HG03175 (cell line): Measurements from ENCODE around the gene HIRIP3.
"Not testable (repeated sequence)": the region's sequence is repeated elsewhere in the genome, so short reads cannot be mapped to it uniquely, and the experiment has no call there.

Experiments
- ATAC-seq: cut with Tn5 transposase; IDR thresholded peaks from one replicate; pipeline ENCODE4 v1.9.1; 2021; ENCODE audit warnings: mild to moderate bottlenecking, moderate library complexity; ENCODE audit not compliant: unreplicated experiment

The HIRIP3 gene

GRCh38 chr16:30017277-30017656 lies 21.9 kb upstream of the HIRIP3 start:
- ATAC-seq: no peak

GRCh38 chr16:30016555-30017276 lies 21.3 kb upstream of the HIRIP3 start:
- ATAC-seq: no peak

GRCh38 chr16:30015450-30015849 lies 20.0 kb upstream of the HIRIP3 start:
- not testable (repeated sequence) for ATAC-seq

GRCh38 chr16:30012598-30012997 lies 17.2 kb upstream of the HIRIP3 start:
- ATAC-seq: not testable (repeated sequence)

- ATAC-seq: no peak
Measured at GRCh38 chr16:30011714-30012504, 16.5 kb upstream of the HIRIP3 start.

- ATAC-seq: no peak
Measured at GRCh38 chr16:30010844-30011713, 15.7 kb upstream of the HIRIP3 start, which contains the start of gene DOC2A. TSS of gene DOC2A (minus strand) at chr16:30011027. CDS start at chr16:30010222, 805 bp downstream.

- ATAC-seq: no peak
Measured at GRCh38 chr16:30009990-30010843, 14.8 kb upstream of the HIRIP3 start.

GRCh38 chr16:30009085-30009862 lies 13.9 kb upstream of the HIRIP3 start:
- no peak for ATAC-seq

GRCh38 chr16:30007378-30007895 lies 12.0 kb upstream of the HIRIP3 start:
- ATAC-seq: no peak

GRCh38 chr16:30006659-30007377 lies 11.4 kb upstream of the HIRIP3 start:
- no peak for ATAC-seq

- no peak for ATAC-seq
Measured at GRCh38 chr16:30006095-30006473, 10.7 kb upstream of the HIRIP3 start.

- no peak for ATAC-seq
Measured at GRCh38 chr16:30005341-30006094, 10.1 kb upstream of the HIRIP3 start.

- no peak for ATAC-seq
Measured at GRCh38 chr16:30004811-30005242, 9.4 kb upstream of the HIRIP3 start.

GRCh38 chr16:30004424-30004776 lies 9.0 kb upstream of the HIRIP3 start:
- ATAC-seq: no peak

GRCh38 chr16:30003670-30004423 lies 8.4 kb upstream of the HIRIP3 start:
- no peak for ATAC-seq

GRCh38 chr16:30002614-30003346 lies 7.4 kb upstream of the HIRIP3 start:
- ATAC-seq: no peak
